ENCODE results near the gene UTP11. TPM values are rescaled to one million over a fixed set of nuclear protein-coding genes. Genes with fewer than 3 reads are reported as not detected.
"Not testable (repeated sequence)": the region's sequence is repeated elsewhere in the genome, so short reads cannot be mapped to it uniquely, and the experiment has no call there.

Gene UTP11, protein sequence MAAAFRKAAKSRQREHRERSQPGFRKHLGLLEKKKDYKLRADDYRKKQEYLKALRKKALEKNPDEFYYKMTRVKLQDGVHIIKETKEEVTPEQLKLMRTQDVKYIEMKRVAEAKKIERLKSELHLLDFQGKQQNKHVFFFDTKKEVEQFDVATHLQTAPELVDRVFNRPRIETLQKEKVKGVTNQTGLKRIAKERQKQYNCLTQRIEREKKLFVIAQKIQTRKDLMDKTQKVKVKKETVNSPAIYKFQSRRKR
- total RNA-seq (10 to 100 TPM; 24.5 to 33.3 TPM), polyA plus RNA-seq (ENCODE audit: insufficient read length in 6 of 6) (10 to 100 TPM; 37.0 to 50.2 (median 43.6) TPM)
- long read RNA-seq, donor 1, transcript UTP11-201 (8 exons, 2,019 nt), result major isoform, 28 of 37 reads
- long read RNA-seq, donor 1, partial matches to known transcripts, result 6 of 37 reads
- long read RNA-seq, donor 1, other reads (novel, unspliced or antisense), result 0 of 37 reads
- long read RNA-seq, donor 2, transcript UTP11-201 (8 exons, 2,019 nt), result major isoform, 19 of 29 reads
- long read RNA-seq, donor 2, partial matches to known transcripts, result 8 of 29 reads
- long read RNA-seq, donor 2, other reads (novel, unspliced or antisense), result 0 of 29 reads
- long read RNA-seq, donor 3, transcript UTP11-201 (8 exons, 2,019 nt), result major isoform, 29 of 36 reads
- long read RNA-seq, donor 3, partial matches to known transcripts, result 5 of 36 reads
- long read RNA-seq, donor 3, other reads (novel, unspliced or antisense), result 0 of 36 reads
- long read RNA-seq, donor 4, transcript UTP11-201 (8 exons, 2,019 nt), result major isoform, 18 of 22 reads
- long read RNA-seq, donor 4, partial matches to known transcripts, result 2 of 22 reads
- long read RNA-seq, donor 4, other reads (novel, unspliced or antisense), result 2 of 22 reads
- long read RNA-seq, donor 5, transcript UTP11-201 (8 exons, 2,019 nt), result major isoform, 30 of 36 reads
- long read RNA-seq, donor 5, partial matches to known transcripts, result 5 of 36 reads
- long read RNA-seq, donor 5, other reads (novel, unspliced or antisense), result 0 of 36 reads
- long read RNA-seq, donor 6, transcript UTP11-201 (8 exons, 2,019 nt), result major isoform, 29 of 31 reads
- long read RNA-seq, donor 6, partial matches to known transcripts, result 0 of 31 reads
- long read RNA-seq, donor 6, other reads (novel, unspliced or antisense), result 0 of 31 reads
- long read RNA-seq, donor 7, transcript UTP11-201 (8 exons, 2,019 nt), result major isoform, 14 of 25 reads
- long read RNA-seq, donor 7, partial matches to known transcripts, result 9 of 25 reads
- long read RNA-seq, donor 7, other reads (novel, unspliced or antisense), result 0 of 25 reads
- long read RNA-seq, donor 8, transcript UTP11-201 (8 exons, 2,019 nt), result major isoform, 13 of 25 reads
- long read RNA-seq, donor 8, partial matches to known transcripts, result 9 of 25 reads
- long read RNA-seq, donor 8, other reads (novel, unspliced or antisense), result 0 of 25 reads
- long read RNA-seq, donor 9, result 0 reads
- long read RNA-seq, donor 10, transcript UTP11-201 (8 exons, 2,019 nt), result major isoform, 37 of 39 reads
- long read RNA-seq, donor 10, partial matches to known transcripts, result 2 of 39 reads
- long read RNA-seq, donor 10, other reads (novel, unspliced or antisense), result 0 of 39 reads
- long read RNA-seq, donor 11, transcript UTP11-201 (8 exons, 2,019 nt), result major isoform, 27 of 28 reads
- long read RNA-seq, donor 11, partial matches to known transcripts, result 0 of 28 reads
- long read RNA-seq, donor 11, other reads (novel, unspliced or antisense), result 0 of 28 reads
- long read RNA-seq, donor 12, transcript UTP11-201 (8 exons, 2,019 nt), result major isoform, 10 of 10 reads
- long read RNA-seq, donor 12, partial matches to known transcripts, result 0 of 10 reads
- long read RNA-seq, donor 12, other reads (novel, unspliced or antisense), result 0 of 10 reads

DNA sequence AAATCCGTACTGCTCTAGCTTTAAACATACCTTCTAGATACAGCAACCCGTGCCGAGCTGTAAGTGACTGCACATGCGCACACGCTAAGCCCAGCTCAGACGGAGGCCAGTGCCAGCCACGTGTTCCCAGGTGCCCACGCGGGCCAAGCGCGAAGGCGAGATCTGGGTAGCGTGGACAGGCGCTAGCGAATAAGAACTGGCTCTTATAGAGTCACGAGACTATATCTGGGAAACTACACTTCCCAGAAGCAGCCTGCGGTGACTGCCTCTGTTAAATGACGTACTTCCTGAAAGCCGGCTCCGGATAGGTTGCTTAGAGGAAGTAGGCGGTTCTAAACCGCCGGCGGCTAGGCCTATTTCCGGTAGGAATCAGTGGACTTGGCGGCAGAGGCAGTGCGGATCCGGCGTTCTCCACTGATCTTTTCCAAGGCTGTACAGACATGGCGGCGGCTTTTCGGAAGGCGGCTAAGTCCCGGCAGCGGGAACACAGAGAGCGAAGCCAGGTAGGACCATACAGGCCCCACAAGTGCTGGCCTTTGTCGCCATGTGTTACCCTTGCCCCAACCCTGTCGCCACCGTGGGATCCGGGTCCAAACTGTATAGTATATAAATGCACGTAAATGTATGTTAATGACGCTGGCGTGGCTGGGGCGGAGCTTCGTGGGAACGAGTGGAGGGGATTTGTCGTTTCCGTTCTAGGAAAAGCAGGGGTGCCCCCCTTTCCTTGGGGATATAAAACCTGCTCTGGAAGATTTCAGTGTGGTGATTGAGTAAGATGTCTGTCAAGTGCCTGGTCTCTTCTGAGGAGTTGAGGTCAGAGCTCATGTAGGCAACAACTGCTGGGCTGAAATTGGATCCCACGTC is at the start of gene UTP11:
TSS of gene UTP11 (plus strand) at position 372 of the 864 bp plus-strand sequence. CDS start at position 441, 69 bp downstream.
- ATAC-seq, result peak; percentile 98
- DNase-seq, result peak; percentile 94 to 98 (median 95)
- H3K9me3 ChIP-seq, result no peaks in the 10 kb centered on the region
- TF ChIP-seq, protein P1, sequence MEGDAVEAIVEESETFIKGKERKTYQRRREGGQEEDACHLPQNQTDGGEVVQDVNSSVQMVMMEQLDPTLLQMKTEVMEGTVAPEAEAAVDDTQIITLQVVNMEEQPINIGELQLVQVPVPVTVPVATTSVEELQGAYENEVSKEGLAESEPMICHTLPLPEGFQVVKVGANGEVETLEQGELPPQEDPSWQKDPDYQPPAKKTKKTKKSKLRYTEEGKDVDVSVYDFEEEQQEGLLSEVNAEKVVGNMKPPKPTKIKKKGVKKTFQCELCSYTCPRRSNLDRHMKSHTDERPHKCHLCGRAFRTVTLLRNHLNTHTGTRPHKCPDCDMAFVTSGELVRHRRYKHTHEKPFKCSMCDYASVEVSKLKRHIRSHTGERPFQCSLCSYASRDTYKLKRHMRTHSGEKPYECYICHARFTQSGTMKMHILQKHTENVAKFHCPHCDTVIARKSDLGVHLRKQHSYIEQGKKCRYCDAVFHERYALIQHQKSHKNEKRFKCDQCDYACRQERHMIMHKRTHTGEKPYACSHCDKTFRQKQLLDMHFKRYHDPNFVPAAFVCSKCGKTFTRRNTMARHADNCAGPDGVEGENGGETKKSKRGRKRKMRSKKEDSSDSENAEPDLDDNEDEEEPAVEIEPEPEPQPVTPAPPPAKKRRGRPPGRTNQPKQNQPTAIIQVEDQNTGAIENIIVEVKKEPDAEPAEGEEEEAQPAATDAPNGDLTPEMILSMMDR (IDR thresholded peaks at IDR 0.05), result no peak
- H3K4me3 ChIP-seq, result peak within 1 kb of the TSS; percentile 65 to 83
- no peaks in the 10 kb centered on the region for H3K27me3 ChIP-seq
- intact Hi-C loops (cut with DNase I), result no loop called here
- peak within 1 kb of the TSS; percentile 89 to 95 for H3K27ac ChIP-seq
- peaks cover 0 to 22% of the 10 kb centered on the region in 2 donors for H3K36me3 ChIP-seq
- H3K4me1 ChIP-seq, result peaks cover 15 to 57% of the 10 kb centered on the region in 2 donors

DNA sequence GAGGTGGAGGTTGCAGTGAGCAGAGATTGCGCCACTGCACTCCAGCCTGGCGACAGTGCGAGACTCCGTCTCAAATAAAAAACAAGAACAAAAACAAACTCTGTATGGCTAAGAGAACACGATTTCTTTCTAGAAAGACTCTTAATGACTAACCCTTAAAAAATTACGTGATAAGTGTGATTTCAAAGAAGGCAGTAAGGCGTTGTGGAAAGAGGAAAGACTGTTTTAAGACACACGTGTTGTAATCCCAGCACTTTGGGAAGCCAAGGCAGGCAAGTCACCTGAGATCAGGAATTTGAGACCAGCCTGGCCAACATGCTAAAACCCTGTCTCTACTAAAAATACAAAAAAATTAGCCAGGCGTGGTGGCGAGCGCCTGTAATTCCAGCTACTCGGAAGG is 48.4 kb upstream of the UTP11 start:
- peaks cover 0 to 97% of the 10 kb centered on the region in 2 donors for H3K36me3 ChIP-seq
- intact Hi-C loops (cut with DNase I); ATAC-seq: not testable (repeated sequence)

DNA sequence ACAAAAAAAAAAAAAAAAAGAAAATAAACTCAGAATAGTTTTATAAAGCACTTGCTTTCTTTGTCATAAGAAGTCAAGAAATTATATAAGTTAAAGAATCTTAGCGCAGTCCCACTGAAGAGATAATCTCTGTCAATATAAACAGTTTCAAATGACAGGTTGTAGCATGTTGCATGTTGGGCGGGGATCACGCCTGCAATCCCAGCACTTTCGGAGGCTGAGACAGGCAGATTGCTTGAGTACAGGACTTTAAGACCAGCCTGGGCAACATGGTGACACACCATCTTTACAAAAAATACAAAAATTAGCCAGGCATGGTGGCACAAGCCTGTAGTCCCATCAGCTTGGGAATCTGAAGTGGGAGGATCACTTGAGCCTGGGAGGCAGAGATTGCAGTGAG is 47.2 kb upstream of the UTP11 start:
- Histone ChIP-seq H3K27ac (no peak overlapping the region), H3K36me3 (peaks cover 0 to 95% of the 10 kb centered on the region in 2 donors), H3K9me3 (no peaks in the 10 kb centered on the region), H3K27me3 (no peaks in the 10 kb centered on the region), H3K4me1 (no peaks in the 10 kb centered on the region), H3K4me3 (no peak overlapping the region)
- intact Hi-C loops (cut with DNase I), result no loop called here
- ATAC-seq (no peak), DNase-seq (no peak)
- TF ChIP-seq, protein P1 (IDR thresholded peaks at IDR 0.05), result no peak

More for the DNA sequence above, 48.4 kb upstream of the UTP11 start:
- DNase-seq, H3K4me1 ChIP-seq, H3K9me3 ChIP-seq, H3K4me3 ChIP-seq, H3K27ac ChIP-seq, H3K27me3 ChIP-seq: not testable (repeated sequence)

DNA sequence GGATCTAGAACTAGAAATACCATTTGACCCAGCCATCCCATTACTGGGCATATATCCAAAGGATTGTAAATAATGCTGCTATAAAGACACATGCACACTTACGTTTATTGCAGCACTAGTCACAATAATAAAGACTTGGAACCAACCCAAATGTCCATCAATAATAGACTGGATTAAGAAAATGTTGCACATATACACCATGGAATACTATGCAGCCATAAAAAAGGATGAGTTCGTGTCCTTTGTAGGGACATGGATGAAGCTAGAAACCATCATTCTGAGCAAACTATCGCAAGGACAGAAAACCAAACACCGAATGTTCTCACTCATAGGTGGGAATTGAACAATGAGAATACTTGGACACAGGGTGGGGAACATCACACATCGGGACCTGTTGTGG is 38.9 kb upstream of the UTP11 start:
- not testable (repeated sequence) for H3K9me3 ChIP-seq
- intact Hi-C loops (cut with DNase I), result loop anchor here in 1 of 2 donors (10.0 kb wide), 1 partner anchor 89 kb away; no protein-coding TSS in a partner anchor
- H3K36me3 ChIP-seq, result peaks cover 0 to 86% of the 10 kb centered on the region in 2 donors

More for the DNA sequence above, 38.9 kb upstream of the UTP11 start:
- DNase-seq, H3K4me1 ChIP-seq, H3K27me3 ChIP-seq, H3K4me3 ChIP-seq, ATAC-seq, H3K27ac ChIP-seq: not testable (repeated sequence)
